ENCODE results near the gene ETV1.

Gene ETV1

GRCh38 chr7:13908667-13909397, 80.6 kb downstream of the ETV1 start:
- no peaks in the 10 kb centered on the region; the same call in 1 of the 2 replicates for H3K4me1 ChIP-seq (ENCODE audit: control insufficient read depth, insufficient read depth, low read length)
- H3K27me3 ChIP-seq (ENCODE audit: control insufficient read depth, insufficient read depth, low read length) = no peaks in the 10 kb centered on the region
- no peaks in the 10 kb centered on the region for H3K9me3 ChIP-seq (ENCODE audit: control insufficient read depth, insufficient read depth, low read length)
- no CpG with 5 or more reads among the region's 8 CpGs for WGBS (ENCODE audit: insufficient coverage, insufficient read length)
- DNase-seq (ENCODE audit: low read depth, low spot score) = no peak
- H3K4me3 ChIP-seq (ENCODE audit: low read length) = no peak overlapping the region
- H3K27ac ChIP-seq (ENCODE audit: low read length) = no peak overlapping the region
- no peaks in the 10 kb centered on the region; the same call in 1 of the 2 replicates for H3K36me3 ChIP-seq (ENCODE audit: control insufficient read depth, insufficient read depth, low read length)

DNA sequence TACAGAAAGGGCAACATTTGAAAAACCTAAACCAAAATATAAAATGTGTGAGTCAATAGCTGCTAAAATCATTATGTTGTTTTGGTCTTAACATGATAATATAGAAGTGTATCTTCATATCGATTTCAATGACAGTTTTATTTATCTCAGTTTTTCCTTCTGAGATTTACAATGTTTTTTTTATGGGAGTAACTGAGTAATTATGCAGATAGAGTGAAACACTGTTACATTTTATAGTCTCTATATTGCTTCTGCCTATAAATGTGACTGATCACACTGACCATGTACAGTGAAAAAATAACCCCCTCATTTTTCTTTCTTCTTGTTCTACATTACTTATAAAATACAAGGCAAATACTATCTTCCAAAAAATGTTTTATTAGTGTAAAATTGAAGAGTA, 81.6 kb downstream of the ETV1 start:
- Histone ChIP-seq H3K9me3 (ENCODE audit: control insufficient read depth, insufficient read depth, low read length) (no peaks in the 10 kb centered on the region), H3K4me1 (ENCODE audit: control insufficient read depth, insufficient read depth, low read length) (no peaks in the 10 kb centered on the region; the same call in 1 of the 2 replicates), H3K4me3 (ENCODE audit: low read length) (no peak overlapping the region), H3K27ac (ENCODE audit: low read length) (no peak overlapping the region), H3K27me3 (ENCODE audit: control insufficient read depth, insufficient read depth, low read length) (no peaks in the 10 kb centered on the region), H3K36me3 (ENCODE audit: control insufficient read depth, insufficient read depth, low read length) (no peaks in the 10 kb centered on the region; the same call in 1 of the 2 replicates)
- DNase-seq (ENCODE audit: low read depth, low spot score) = no peak
- no CpG with 5 or more reads among the region's 1 CpG for WGBS (ENCODE audit: insufficient coverage, insufficient read length)

GRCh38 chr7:13904689-13905088, 84.8 kb downstream of the ETV1 start:
- Histone ChIP-seq H3K36me3 (ENCODE audit: control insufficient read depth, insufficient read depth, low read length) (no peaks in the 10 kb centered on the region; the same call in 1 of the 2 replicates), H3K9me3 (ENCODE audit: control insufficient read depth, insufficient read depth, low read length) (no peaks in the 10 kb centered on the region), H3K4me1 (ENCODE audit: control insufficient read depth, insufficient read depth, low read length) (no peaks in the 10 kb centered on the region), H3K27ac (ENCODE audit: low read length) (no peak overlapping the region), H3K4me3 (ENCODE audit: low read length) (no peak overlapping the region), H3K27me3 (ENCODE audit: control insufficient read depth, insufficient read depth, low read length) (no peaks in the 10 kb centered on the region)
- no peak for DNase-seq (ENCODE audit: low read depth, low spot score)
- no CpG with 5 or more reads among the region's 3 CpGs for WGBS (ENCODE audit: insufficient coverage, insufficient read length)

- no peak for DNase-seq (ENCODE audit: low read depth, low spot score)
- no CpG with 5 or more reads among the region's 2 CpGs for WGBS (ENCODE audit: insufficient coverage, insufficient read length)
- Histone ChIP-seq H3K27me3 (ENCODE audit: control insufficient read depth, insufficient read depth, low read length) (no peaks in the 10 kb centered on the region), H3K9me3 (ENCODE audit: control insufficient read depth, insufficient read depth, low read length) (no peaks in the 10 kb centered on the region), H3K4me1 (ENCODE audit: control insufficient read depth, insufficient read depth, low read length) (no peaks in the 10 kb centered on the region), H3K27ac (ENCODE audit: low read length) (no peak overlapping the region), H3K36me3 (ENCODE audit: control insufficient read depth, insufficient read depth, low read length) (peaks cover under 1% of the 10 kb centered on the region; the same call in 1 of the 2 replicates), H3K4me3 (ENCODE audit: low read length) (no peak overlapping the region)
Measured at GRCh38 chr7:13904007-13904406, 85.5 kb downstream of the ETV1 start.

GRCh38 chr7:13901577-13901976, 87.9 kb downstream of the ETV1 start:
- no CpG with 5 or more reads among the region's 3 CpGs for WGBS (ENCODE audit: insufficient coverage, insufficient read length)

GRCh38 chr7:13898957-13899670, 90.4 kb downstream of the ETV1 start:
- no peaks in the 10 kb centered on the region for H3K4me1 ChIP-seq (ENCODE audit: control insufficient read depth, insufficient read depth, low read length)
- DNase-seq (ENCODE audit: low read depth, low spot score) = no peak
- H3K27ac ChIP-seq (ENCODE audit: low read length) = no peak overlapping the region

More at GRCh38 chr7:13901577-13901976, 87.9 kb downstream of the ETV1 start:
- H3K36me3 ChIP-seq (ENCODE audit: control insufficient read depth, insufficient read depth, low read length) = peaks cover 2% of the 10 kb centered on the region; the same call in 1 of the 2 replicates
- no peak overlapping the region for H3K4me3 ChIP-seq (ENCODE audit: low read length)
- no peaks in the 10 kb centered on the region for H3K4me1 ChIP-seq (ENCODE audit: control insufficient read depth, insufficient read depth, low read length)
- H3K27ac ChIP-seq (ENCODE audit: low read length) = no peak overlapping the region
- H3K27me3 ChIP-seq (ENCODE audit: control insufficient read depth, insufficient read depth, low read length) = no peaks in the 10 kb centered on the region
- H3K9me3 ChIP-seq (ENCODE audit: control insufficient read depth, insufficient read depth, low read length) = no peaks in the 10 kb centered on the region
- DNase-seq (ENCODE audit: low read depth, low spot score) = no peak

DNA sequence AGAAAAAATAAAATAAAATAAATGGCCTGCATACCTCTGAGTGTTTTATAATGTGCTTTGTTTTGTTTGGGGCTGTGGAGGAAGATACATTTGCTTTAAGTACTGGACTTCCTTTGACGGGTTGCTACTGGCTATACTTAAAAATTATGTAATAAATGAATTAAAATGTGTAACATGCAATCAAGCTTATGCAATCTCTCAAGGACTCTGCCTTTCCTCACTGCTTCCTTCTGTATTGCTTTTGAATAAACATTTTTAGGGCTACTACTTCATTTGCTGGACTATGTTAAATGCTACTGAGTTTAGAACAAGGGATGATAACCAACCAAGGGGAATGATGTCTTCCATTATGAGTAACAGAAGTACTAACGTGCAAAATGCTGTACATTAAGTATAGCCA, 91.6 kb downstream of the ETV1 start:
- no CpG with 5 or more reads among the region's 2 CpGs for WGBS (ENCODE audit: insufficient coverage, insufficient read length)

More at GRCh38 chr7:13898957-13899670, 90.4 kb downstream of the ETV1 start:
- H3K9me3 ChIP-seq (ENCODE audit: control insufficient read depth, insufficient read depth, low read length) = no peaks in the 10 kb centered on the region
- no peaks in the 10 kb centered on the region for H3K27me3 ChIP-seq (ENCODE audit: control insufficient read depth, insufficient read depth, low read length)
- H3K4me3 ChIP-seq (ENCODE audit: low read length) = no peak overlapping the region
- WGBS (ENCODE audit: insufficient coverage, insufficient read length) = no CpG with 5 or more reads among the region's 6 CpGs
- peaks cover 2% of the 10 kb centered on the region; the same call in 1 of the 2 replicates for H3K36me3 ChIP-seq (ENCODE audit: control insufficient read depth, insufficient read depth, low read length)

DNA sequence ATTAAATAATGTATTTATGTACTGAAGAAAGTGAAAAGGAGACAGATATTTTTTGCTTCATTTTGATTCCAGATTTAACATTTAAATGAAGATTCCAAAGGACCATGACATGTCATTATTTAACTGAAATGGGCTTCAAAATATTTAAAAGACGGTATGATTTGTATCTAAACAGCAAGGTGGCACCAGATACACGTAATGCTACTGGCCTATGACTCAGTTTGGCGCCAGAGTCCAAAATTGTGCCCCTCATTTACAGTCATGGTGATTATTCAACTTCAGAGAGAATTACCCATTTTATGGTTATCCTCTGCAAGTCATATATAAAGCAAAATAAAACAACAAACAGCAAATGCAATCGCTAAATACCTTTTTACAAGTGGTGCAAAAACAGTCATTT, 94.5 kb downstream of the ETV1 start:
- no peak overlapping the region for H3K4me3 ChIP-seq (ENCODE audit: low read length)
- no peaks in the 10 kb centered on the region for H3K4me1 ChIP-seq (ENCODE audit: control insufficient read depth, insufficient read depth, low read length)
- no peak overlapping the region for H3K27ac ChIP-seq (ENCODE audit: low read length)
- H3K9me3 ChIP-seq (ENCODE audit: control insufficient read depth, insufficient read depth, low read length) = no peaks in the 10 kb centered on the region
- no peak for DNase-seq (ENCODE audit: low read depth, low spot score)
- H3K27me3 ChIP-seq (ENCODE audit: control insufficient read depth, insufficient read depth, low read length) = no peaks in the 10 kb centered on the region
- peaks cover 2% of the 10 kb centered on the region; the same call in 1 of the 2 replicates for H3K36me3 ChIP-seq (ENCODE audit: control insufficient read depth, insufficient read depth, low read length)
- no CpG with 5 or more reads among the region's 4 CpGs for WGBS (ENCODE audit: insufficient coverage, insufficient read length)

More for the DNA sequence above, 91.6 kb downstream of the ETV1 start:
- no peak for DNase-seq (ENCODE audit: low read depth, low spot score)
- Histone ChIP-seq H3K27ac (ENCODE audit: low read length) (no peak overlapping the region), H3K36me3 (ENCODE audit: control insufficient read depth, insufficient read depth, low read length) (peaks cover 2% of the 10 kb centered on the region; the same call in 1 of the 2 replicates), H3K27me3 (ENCODE audit: control insufficient read depth, insufficient read depth, low read length) (no peaks in the 10 kb centered on the region), H3K9me3 (ENCODE audit: control insufficient read depth, insufficient read depth, low read length) (no peaks in the 10 kb centered on the region), H3K4me3 (ENCODE audit: low read length) (no peak overlapping the region), H3K4me1 (ENCODE audit: control insufficient read depth, insufficient read depth, low read length) (no peaks in the 10 kb centered on the region)

DNA sequence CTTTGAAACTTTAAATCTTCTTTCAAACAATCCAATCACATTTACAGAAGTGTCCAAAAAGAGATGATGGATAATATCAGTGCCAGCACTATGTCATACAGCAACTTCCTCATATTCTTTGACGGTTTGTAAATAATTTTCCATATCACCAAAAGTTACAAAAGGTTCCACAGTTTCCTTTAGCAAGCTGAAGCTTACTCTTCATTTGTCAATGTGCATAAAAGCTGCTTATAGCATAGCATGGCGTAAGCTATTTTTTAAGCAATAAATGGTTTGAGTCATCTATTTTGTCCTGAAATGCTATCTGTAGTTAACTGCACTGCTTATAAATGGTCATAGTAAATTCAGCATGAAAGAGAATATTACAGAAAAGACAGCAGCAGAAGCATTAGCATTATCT, 95.1 kb downstream of the ETV1 start:
- WGBS (ENCODE audit: insufficient coverage, insufficient read length) = no CpG with 5 or more reads among the region's 2 CpGs

GRCh38 chr7:13890793-13891192, 98.7 kb downstream of the ETV1 start:
- DNase-seq (ENCODE audit: low read depth, low spot score) = no peak
- H3K4me3 ChIP-seq (ENCODE audit: low read length) = no peak overlapping the region
- no peaks in the 10 kb centered on the region for H3K36me3 ChIP-seq (ENCODE audit: control insufficient read depth, insufficient read depth, low read length)
- no peak overlapping the region for H3K27ac ChIP-seq (ENCODE audit: low read length)
- H3K27me3 ChIP-seq (ENCODE audit: control insufficient read depth, insufficient read depth, low read length) = no peaks in the 10 kb centered on the region
- no peaks in the 10 kb centered on the region for H3K4me1 ChIP-seq (ENCODE audit: control insufficient read depth, insufficient read depth, low read length)
- no CpG with 5 or more reads among the region's 4 CpGs for WGBS (ENCODE audit: insufficient coverage, insufficient read length)
- H3K9me3 ChIP-seq (ENCODE audit: control insufficient read depth, insufficient read depth, low read length) = no peaks in the 10 kb centered on the region

More for the DNA sequence above, 95.1 kb downstream of the ETV1 start:
- no peak for DNase-seq (ENCODE audit: low read depth, low spot score)
- Histone ChIP-seq H3K36me3 (ENCODE audit: control insufficient read depth, insufficient read depth, low read length) (peaks cover 2% of the 10 kb centered on the region; the same call in 1 of the 2 replicates), H3K4me1 (ENCODE audit: control insufficient read depth, insufficient read depth, low read length) (no peaks in the 10 kb centered on the region), H3K27ac (ENCODE audit: low read length) (no peak overlapping the region), H3K4me3 (ENCODE audit: low read length) (no peak overlapping the region), H3K9me3 (ENCODE audit: control insufficient read depth, insufficient read depth, low read length) (no peaks in the 10 kb centered on the region), H3K27me3 (ENCODE audit: control insufficient read depth, insufficient read depth, low read length) (no peaks in the 10 kb centered on the region)
